ENCODE measurements around the gene ADARB1.
"Not testable (repeated sequence)": the region's sequence is repeated elsewhere in the genome, so short reads cannot be mapped to it uniquely, and the experiment has no call there.

Gene ADARB1, protein sequence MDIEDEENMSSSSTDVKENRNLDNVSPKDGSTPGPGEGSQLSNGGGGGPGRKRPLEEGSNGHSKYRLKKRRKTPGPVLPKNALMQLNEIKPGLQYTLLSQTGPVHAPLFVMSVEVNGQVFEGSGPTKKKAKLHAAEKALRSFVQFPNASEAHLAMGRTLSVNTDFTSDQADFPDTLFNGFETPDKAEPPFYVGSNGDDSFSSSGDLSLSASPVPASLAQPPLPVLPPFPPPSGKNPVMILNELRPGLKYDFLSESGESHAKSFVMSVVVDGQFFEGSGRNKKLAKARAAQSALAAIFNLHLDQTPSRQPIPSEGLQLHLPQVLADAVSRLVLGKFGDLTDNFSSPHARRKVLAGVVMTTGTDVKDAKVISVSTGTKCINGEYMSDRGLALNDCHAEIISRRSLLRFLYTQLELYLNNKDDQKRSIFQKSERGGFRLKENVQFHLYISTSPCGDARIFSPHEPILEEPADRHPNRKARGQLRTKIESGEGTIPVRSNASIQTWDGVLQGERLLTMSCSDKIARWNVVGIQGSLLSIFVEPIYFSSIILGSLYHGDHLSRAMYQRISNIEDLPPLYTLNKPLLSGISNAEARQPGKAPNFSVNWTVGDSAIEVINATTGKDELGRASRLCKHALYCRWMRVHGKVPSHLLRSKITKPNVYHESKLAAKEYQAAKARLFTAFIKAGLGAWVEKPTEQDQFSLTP

DNA sequence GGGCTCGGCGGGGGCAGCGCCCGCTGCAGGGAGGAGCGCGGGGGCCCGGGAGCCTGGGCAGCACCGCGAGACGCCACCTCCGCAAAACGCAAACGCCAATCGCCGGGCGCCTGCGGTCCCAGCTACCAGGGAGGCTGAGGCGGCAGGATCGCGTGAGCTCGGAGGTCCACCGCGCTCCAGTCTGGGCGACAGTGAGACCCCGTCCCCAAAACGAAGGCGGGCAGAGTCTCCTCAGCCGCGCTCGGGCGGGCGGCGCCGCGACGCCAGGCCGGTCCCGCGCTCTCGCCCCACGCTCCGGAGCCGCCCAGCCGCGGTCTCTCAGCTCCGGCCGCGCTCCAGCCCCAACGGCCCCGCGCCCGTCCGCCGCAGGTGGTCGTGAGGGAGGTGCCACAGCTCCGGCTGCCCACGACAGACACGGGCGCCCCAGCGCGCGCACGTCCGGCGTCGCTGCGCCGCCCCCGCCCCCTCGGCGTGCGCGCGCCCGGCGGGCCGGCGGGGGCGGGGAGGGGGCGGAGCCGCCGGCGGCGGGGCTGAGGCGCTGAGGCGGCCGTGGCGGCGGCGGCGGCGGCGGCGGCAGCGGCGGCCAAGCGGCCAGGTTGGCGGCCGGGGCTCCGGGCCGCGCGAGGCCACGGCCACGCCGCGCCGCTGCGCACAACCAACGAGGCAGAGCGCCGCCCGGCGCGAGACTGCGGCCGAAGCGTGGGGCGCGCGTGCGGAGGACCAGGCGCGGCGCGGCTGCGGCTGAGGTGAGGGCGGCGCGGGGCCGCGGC is at the start of gene ADARB1:
ADARB1 (plus strand) TSS at position 533 of the 770 bp plus-strand sequence. CDS start 97,077 bp downstream, outside the sequence.
- peak; percentile 37 to 38 for DNase-seq (ENCODE audit: low read depth in 2 of 2)

DNA sequence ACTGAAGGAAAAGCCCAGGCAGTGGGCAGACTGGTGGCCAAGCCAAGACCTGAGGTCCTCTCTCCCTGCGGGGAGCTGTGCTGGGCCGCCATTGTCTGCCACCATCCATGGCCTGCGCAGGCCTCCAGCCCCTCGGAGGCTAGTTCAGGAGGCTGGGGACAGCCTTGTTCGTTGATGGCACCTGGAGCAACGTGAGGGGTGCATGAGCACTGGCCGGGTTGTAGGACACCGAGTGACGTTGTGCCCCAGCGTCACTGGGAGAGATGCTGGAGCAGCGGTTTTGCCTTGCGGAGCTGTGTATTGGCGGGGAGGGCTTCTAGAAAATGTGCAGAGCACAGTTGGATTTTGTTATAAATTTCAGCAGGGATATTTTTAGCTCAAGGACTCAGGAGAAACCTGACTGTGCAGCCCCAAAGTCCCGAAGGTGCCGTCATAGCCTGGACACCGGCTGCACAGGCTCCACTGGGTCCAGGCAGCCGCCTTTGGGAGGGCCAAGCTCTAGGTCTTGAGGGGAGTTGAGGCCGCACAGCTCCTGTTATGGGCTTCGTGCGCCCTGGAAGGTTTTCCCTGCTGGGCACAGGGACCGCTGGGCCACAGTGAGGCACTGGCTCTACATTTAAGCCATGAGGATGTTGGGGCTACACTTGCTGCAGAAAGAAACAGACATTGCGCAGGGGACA is 48.2 kb upstream of the ADARB1 start:
- DNase-seq (ENCODE audit: low read depth in 2 of 2): no peak

DNA sequence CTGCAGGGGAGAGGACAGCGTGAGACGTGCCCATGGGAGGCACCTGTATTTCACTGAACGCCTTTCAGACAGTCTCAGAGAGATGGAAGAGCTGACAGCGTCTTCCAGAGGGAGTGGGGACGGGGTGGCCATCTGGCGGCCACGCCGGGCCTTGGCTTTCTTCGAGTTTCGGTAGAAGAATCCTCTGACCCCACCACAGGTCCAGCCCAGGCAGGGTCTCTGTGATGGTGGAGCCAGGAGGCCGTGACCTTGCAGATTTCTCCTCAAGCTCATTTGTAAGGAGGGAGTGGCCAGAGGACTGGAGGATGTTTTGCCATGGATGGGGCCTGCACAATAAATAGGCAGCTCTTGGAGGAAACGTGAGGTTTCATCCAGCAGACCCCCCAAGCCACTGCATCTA is 47.6 kb upstream of the ADARB1 start:
- DNase-seq (ENCODE audit: low read depth in 2 of 2): no peak

DNA sequence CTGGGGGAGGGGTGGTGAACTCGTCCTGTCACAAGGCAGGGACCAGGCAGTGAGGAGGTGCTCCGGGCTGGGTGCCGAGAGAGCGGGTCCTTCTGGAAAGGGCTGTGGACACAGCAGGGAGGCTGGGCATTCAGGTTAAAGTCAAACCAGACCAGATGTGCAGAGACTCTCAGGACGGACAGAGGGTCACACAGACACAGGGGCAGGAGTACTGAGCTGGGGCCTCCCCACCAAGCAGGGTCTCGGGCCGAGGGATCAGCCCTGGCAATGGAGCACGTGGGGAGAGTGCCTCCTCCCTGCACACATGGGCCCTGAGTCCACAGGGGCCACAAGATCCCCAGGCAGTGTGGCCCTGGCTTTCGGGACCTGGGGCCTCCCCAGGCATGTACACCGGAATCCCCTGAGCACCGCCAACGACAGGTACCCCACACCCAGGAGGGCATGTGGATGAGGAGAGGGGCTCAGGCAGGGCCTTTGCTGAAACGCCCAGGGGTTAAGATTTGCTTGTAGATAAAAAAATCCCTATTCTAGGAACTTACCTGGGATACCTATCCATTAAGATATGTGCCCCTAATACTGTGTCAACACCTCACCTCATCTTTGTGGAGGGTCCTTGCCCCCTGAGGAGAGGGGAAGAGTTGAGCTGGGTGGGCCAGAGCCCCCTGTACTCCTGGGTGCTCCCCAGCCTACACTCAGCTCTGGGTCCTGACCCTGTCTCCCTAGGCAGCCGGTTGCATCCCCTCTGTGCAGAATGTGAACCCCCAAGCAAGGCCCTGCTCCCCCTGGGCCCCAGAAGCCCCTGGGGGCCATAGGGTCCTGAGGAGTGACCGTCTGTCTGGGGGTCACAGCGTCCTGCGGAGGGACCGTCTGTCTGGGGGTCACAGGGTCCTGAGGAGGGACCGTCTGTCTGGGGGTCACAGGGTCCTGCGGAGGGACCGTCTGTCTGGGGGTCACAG is 46.9 kb upstream of the ADARB1 start:
- no peak for DNase-seq (ENCODE audit: low read depth in 2 of 2)

DNA sequence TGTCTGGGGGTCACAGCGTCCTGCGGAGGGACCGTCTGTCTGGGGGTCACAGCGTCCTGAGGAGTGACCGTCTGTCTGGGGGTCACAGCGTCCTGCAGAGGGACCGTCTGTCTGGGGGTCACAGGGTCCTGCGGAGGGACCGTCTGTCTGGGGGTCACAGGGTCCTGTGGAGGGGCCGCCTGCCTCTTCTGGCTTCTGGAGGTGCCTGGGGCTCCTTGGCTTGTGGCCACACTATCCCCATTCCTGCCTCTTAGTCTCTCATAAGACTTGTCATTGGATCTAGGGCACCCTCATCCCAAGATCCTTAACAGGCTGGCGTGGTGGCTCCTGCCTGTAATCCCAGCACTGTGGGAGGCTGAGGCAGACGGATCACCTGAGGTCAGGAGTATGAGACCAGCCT is 45.7 kb upstream of the ADARB1 start:
- not testable (repeated sequence) for DNase-seq (ENCODE audit: low read depth in 2 of 2)

DNA sequence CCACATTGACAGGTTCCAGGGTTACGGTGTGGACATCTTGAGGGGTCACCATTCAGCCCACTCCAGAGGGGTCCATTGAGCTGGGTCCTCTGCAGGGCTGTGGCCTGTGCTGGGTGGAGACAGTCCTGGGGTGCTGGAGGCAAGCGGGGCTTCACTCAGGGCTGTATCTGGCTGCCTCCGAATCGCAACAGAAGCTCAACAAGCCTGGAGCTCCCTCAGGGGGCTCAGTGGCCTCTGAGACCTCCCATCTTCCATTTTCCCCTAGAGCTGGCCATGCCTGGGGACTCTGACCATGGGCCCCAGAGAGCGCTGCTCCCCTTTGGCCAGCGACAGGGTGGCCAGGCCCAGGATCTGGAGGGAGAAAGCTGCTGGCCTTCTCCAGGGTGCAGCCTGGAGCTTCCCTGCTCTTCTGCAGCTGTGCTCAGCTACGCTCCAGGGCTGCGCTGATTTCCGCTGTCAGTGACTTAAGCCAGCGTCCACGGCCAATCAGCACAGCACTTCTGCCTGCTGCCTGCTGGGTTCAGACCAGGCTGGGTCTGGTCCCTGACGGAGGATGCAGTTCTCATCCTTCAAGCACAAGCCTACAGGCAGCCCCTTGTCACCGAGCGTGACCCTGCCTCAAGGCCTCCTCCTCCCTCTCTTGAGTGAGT is 45.0 kb upstream of the ADARB1 start:
- no peak for DNase-seq (ENCODE audit: low read depth in 2 of 2)

DNA sequence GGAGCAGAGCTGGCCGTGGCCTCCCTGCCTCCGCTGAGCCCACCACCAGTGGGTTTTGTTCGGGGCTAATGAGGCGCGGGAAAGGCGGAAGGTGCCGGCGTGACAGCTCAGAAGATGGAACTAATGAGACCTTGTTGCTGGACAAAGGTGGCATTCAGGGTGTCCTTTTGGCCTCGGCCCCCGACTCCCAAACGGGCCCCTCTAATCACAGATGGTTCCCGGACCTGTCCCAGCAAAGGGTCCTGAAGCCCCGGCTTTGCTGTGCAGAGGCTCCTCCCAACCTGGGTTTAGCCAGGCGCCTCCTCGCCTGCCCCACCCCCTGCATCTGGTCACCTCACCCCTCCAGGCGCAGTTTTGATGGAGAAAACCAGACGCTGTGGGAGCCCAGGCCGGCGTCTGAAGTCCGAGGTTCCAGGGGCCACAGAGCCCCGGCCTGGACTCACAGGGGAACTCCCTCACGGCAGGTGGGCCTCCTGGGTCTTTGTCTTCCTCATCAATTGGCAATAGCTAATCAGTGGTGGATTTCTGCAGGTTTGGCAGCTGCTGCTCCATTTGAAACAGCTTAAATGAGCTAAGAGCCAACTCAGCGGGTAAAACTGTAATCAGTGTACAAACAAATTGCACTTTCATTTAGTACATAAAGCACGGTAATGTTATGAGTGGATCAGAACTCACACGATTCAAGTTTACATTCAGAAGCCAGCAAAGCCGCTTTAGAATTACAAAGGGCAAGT is 44.3 kb upstream of the ADARB1 start:
- no peak for DNase-seq (ENCODE audit: low read depth in 2 of 2)

DNA sequence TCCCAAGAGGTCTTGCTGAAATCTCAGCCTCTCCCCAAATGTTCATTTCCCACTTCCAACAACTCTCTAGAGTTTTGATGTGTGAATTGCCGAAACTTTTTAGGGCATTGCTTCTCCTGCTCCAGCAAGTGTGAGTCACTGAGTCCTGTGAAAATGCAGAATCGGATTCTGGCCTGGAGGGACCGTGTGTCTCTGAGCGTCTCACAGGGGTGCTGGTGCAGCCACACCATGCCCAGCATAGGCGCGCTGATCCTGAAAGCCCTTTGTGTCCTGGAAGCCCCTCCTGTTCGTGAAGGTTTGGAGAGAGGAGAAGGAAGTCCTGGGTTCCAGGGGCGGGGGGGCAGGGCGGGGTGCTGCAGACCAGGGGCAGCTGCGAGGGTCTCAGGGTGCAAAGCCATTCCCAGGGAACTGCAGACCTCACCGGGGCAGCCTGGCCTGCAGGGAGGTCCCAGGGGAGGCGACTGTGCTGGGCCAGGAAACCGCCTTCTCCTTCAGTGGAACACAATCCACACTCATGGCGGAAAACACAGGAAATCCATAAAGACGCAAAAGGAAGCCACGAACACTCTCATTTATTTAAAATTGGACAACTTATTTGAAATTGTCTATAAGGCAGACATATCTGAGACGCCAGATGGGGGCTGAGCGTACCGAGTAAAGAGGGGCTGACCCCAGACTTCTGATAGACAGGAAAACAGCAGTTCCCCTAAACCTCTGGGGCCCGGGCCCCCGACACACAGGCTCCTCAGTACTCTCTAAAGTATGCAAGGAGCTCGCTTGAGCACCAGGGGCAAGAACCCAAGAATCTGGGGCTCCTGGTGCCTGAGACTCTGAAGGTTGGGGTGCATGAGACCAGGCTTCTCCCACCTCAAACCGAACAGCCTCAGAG is 43.5 kb upstream of the ADARB1 start:
- no peak for DNase-seq (ENCODE audit: low read depth in 2 of 2)

DNA sequence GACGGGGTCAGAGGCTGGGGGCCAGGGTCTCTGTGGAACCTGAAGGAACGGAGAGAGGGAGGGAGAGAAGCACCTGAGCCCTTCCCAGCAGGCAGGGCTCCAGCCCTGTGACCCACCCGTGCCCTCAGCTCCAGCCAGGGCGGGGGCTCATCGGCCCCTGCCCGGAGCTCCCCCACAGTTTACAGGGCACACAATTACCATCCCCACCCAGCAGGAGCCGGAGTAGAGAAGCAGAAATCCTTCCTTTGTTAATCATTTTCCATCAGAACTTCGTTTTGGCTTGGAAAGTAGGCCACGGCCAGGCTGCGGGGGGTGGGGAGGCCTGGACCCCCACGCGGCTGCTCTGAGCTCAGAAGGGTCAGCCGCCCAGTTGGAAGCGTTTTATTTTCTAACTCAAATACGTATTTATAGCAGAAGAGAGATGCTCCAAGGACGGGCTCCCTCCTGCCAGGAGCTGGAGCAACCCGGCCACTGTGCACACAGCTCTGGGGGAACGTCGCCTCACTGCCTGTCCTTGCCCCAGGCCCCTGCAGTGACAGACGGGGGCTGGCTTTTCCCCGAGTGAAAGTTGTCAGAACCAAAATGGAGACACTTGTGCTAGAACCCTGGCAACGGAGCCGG is 42.7 kb upstream of the ADARB1 start:
- no peak for DNase-seq (ENCODE audit: low read depth in 2 of 2)

DNA sequence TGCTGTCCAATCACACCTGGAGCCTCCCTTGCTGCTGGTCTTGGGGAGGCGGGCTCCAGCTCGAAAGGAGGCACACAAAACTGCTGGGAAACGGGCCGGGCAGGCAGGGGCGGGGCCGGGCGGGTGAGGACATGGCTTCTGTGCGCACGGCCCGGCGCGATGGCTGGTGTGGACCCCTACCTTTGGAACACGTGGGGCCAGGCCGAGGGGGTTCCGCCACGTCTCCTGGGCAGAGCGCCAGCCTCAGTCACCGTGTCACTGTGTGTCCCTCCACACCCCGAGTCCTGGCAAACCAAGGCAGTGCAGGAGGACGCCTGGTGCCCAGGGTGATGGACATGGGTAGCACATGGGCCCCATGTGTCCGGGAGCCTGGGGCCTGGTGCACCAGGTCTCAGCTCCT is 42.0 kb upstream of the ADARB1 start:
- DNase-seq (ENCODE audit: low read depth in 2 of 2): no peak

DNA sequence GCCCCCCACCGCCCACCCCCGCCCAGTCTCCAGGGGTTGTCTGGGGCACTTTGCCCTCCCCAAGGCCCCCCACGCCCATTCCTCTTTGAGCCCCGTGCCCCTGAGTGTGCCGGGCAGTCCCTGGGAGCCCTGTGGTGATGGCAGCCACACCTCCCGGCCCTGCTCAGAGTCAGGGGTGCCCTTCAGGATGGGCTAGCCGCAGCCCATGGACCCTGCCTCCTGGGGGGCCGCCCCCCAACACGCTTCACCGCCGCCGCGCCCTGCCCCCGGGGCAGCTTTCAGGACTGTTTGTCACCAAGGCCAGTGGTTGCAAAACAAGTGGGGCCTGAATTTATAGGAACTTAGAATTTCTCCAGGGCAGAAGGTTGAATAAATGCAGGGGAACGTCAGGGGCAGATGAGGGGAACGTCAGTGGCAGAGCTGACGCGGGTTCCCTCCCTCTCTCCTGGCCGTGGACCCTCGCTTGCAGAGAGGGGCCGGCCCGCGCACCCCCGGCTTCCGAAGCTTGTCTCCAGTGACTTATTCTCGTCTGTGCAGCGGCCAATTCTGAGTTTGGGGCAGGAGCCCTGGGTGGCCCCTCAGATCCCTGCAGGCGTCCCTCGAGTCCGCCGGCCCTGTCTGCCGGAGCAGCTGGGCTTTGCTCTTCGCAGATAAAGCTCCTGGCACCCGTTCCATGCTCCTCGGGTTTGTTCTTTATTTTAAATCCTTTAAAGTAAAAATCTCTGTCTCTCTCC is 41.2 kb upstream of the ADARB1 start:
- no peak for DNase-seq (ENCODE audit: low read depth in 2 of 2)

DNA sequence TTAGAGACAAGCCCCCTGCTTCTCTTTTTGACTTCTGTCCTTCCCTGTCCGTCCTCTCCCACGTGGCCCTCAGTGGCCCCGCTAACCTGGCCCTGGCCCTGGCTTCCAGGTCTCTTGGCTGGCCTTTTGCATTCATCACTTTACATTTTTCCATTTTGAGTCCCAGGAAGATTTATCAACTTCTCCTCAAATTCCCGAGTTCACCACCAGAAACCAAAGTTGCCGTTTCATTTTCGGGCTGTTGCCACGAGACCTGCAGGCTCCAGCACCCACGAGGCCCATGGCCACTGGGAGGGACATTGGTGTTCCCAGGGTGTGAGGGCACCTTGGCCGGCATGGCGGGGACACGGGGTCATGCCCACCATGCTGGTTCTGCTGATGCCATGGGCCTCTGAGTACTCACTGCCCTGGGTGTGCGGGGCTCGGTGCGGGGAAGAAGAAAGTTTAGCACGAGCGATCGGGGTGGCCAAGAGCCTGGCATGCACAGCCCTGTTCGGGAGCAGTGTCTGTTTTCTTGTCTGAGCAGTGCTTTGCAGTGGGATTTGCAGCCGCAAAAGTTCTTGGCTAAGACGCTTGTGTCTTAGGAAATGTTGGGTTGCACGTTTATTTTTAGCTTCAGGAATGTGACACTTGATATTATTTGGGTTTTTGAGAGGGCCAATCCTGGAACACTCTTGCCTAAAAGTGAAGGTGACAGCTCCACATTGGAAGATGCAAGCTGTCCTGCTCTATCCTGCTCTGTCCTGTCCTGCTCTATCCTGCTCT is 40.4 kb upstream of the ADARB1 start:
- no peak for DNase-seq (ENCODE audit: low read depth in 2 of 2)

DNA sequence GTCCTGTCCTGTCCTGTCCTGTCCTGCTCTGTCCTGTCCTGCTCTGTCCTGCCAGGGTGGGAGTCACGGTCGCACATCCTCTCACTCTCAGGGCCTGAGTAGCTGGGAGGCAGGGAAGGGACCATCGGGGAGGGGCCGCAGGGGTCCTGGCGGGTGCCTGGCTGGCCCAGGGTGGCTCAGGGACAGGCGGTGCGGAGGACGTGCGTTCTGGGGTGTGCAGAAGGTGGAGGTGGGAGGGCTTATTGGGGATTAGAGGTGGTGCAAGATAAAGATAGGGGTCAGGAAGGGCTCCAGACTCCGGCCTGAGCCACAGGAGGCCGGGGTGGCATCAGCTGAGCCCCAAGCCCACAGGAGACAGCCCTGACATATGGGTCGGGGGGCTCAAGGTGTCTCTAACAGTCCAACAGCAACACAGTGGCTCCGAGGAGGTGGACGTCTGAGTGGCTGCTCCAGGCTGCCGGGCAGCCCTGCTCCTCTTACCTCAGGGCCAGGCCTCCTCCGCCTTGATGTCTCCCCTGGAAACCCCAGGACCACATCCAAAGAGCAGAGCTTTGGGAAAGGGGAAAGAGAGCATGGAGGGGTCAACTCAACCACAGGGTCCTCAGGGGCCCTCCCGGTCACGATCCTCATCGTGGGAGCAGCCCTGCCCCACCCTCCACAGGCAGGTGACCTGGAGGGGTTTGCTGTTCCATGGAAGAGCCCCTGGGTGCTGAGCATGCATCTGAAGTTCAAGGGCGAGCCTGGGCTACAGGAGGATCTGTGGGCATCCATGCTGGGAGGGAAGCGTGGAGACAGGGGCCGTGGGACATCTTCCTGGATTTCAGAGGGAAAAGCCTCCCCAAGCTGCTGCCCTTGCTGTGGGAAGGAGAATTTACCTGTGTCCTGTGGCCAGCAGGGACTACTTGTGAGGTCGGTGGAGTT is 39.6 kb upstream of the ADARB1 start:
- no peak for DNase-seq (ENCODE audit: low read depth in 2 of 2)

DNA sequence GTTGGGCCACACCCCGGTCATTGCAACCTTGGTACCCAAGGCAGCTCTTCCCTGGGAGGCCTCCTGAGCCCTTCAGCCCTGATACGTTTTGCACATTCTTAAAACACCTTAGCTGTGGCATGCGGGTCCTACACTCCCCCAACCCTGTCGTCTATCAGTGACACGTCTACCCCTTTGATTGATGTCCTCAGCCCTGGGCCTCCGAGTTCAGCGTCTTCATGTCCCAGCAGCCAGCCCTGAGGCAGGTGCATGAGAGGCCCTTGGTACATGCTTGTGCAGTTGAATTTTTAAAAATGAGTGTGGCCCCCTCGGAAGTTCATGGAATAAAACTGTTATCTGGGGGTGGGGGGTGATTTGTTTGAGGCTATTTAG is 38.9 kb upstream of the ADARB1 start:
- DNase-seq (ENCODE audit: low read depth in 2 of 2): no peak

DNA sequence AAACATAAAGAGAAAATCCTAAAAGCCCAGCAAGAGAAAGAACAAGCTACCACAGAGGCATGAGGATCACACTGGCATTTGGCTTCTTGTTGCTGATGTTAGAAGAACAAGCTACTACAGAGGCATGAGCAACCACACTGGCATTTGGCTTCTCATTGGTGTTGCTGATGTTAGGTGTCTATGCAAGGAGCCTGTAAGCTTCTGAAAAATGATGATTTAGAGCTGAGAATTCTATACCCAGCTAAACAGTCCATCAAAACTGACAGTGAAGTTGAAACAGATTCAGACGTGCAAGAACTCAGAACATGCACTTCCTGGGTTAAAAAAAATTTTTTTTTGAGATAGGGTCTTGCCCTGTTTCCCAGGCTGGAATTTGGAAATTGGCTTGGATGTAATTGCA is 37.8 kb upstream of the ADARB1 start:
- DNase-seq (ENCODE audit: low read depth in 2 of 2): no peak

DNA sequence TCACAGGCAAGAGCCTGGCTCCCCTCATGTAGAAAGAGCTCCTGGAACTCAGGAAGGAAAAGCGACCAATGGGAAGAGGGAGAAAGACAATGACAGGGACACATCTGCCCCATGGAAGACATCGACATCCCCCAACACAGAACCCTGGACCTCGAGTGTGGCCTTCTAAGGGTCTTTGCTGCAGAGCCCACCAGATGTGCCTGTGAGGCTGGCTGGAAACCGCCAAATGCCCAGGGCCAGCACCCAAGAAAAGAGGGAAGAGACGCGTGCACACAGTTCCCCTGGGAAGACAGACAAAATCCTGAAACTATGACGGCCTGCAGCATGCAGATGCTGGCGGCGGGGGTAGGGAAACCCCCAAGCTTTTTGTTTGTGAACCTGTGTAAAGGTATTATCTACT is 36.4 kb upstream of the ADARB1 start:
- DNase-seq (ENCODE audit: low read depth in 2 of 2): no peak
